WTC11 (cell line): ENCODE results near the gene TRIM46. TPM values are rescaled to one million over a fixed set of nuclear protein-coding genes. Genes with fewer than 3 reads are reported as not detected.

Experiments used
- ATAC-seq: fragments of 200-7000 bp; cut with Tn5 transposase; 2 replicates; pipeline ENCODE4 v1.10.0; 2021; ENCODE audit warnings: mild to moderate bottlenecking, moderate library complexity
- CTCF ChIA-PET: fragments of 300-600 bp; sonication (Branson Sonifier 250); formaldehyde crosslinking; loops from one replicate; lab custom pipeline; 2021; ENCODE audit warnings: antibody characterized with exemption; lab: Charles Lee
- POLR2A ChIA-PET: fragments of 350-600 bp; sonication (Branson Sonifier 250); formaldehyde crosslinking; loops from one replicate; lab custom pipeline; 2021; ENCODE audit warnings: antibody characterized with exemption; lab: Charles Lee
- DNase-seq: peaks from one replicate; pipeline ENCODE4 v3.0.0; 2021; ENCODE audit warnings: low spot score
- H3K27ac Mint-ChIP-seq: 2 replicates; pipeline ENCODE4 v1.8.0; 2021; ENCODE audit warnings: mixed read lengths
- H3K27me3 Mint-ChIP-seq: 2 replicates; pipeline ENCODE4 v1.8.0; 2021; ENCODE audit warnings: low read depth, mild to moderate bottlenecking, moderate library complexity, mixed read lengths
- H3K36me3 Mint-ChIP-seq: 2 replicates; pipeline ENCODE4 v1.8.0; 2021; ENCODE audit warnings: mixed read lengths
- H3K4me1 Mint-ChIP-seq: 2 replicates; pipeline ENCODE4 v1.8.0; 2022; ENCODE audit warnings: mixed read lengths
- H3K4me3 Mint-ChIP-seq: 2 replicates; pipeline ENCODE4 v1.8.0; 2021; ENCODE audit warnings: mild to moderate bottlenecking, moderate library complexity, mixed read lengths
- H3K9me3 Mint-ChIP-seq: 2 replicates; pipeline ENCODE4 v1.8.0; 2021; ENCODE audit warnings: mixed read lengths
- CBFB ChIP-seq: sonication (generic); formaldehyde crosslinking; IDR thresholded peaks from 2 replicates; pipeline ENCODE4 v1.8.1; 2022; ENCODE audit warnings: mild to moderate bottlenecking, low read depth, missing genetic modification reagents
- CREM ChIP-seq: sonication (generic); formaldehyde crosslinking; IDR thresholded peaks from 2 replicates; pipeline ENCODE4 v1.8.1; 2022; ENCODE audit warnings: mild to moderate bottlenecking, missing genetic modification reagents, moderate library complexity
- ETV6 ChIP-seq: sonication (generic); formaldehyde crosslinking; IDR thresholded peaks from 2 replicates; pipeline ENCODE4 v1.8.1; 2022; ENCODE audit warnings: mild to moderate bottlenecking, missing genetic modification reagents
- FOXK1 ChIP-seq: sonication (generic); formaldehyde crosslinking; IDR thresholded peaks from 2 replicates; pipeline ENCODE4 v1.8.0; 2022; ENCODE audit warnings: mild to moderate bottlenecking, moderate library complexity, missing genetic modification reagents
- KAT7 ChIP-seq: sonication (generic); formaldehyde crosslinking; IDR thresholded peaks from 2 replicates; pipeline ENCODE4 v1.8.1; 2023; ENCODE audit warnings: missing genetic modification reagents, mild to moderate bottlenecking, borderline replicate concordance
- MXD4 ChIP-seq: fragments of 250-450 bp; sonication (Bioruptor Pico); IDR thresholded peaks from 2 replicates; pipeline ENCODE4 v1.8.0; 2021; ENCODE audit warnings: mild to moderate bottlenecking, moderate library complexity, borderline replicate concordance
- NFE2L1 ChIP-seq: sonication (generic); formaldehyde crosslinking; IDR thresholded peaks from 2 replicates; pipeline ENCODE4 v1.8.1; 2023; ENCODE audit warnings: missing genetic modification reagents
- NR3C1 ChIP-seq: sonication (generic); formaldehyde crosslinking; conservative IDR thresholded peaks from 2 replicates; pipeline ENCODE4 v1.8.1; 2023; ENCODE audit warnings: low read depth, mild to moderate bottlenecking, missing genetic modification reagents
- PRRX2 ChIP-seq: fragments of 250-450 bp; sonication (Bioruptor Pico); IDR thresholded peaks from 2 replicates; pipeline ENCODE4 v1.8.0; 2021; ENCODE audit warnings: mild to moderate bottlenecking
- SOX15 ChIP-seq: fragments of 250-450 bp; sonication (Bioruptor Pico); IDR thresholded peaks from 2 replicates; pipeline ENCODE4 v1.9.0; 2021; ENCODE audit warnings: mild to moderate bottlenecking
- ZNF219 ChIP-seq: sonication (generic); formaldehyde crosslinking; IDR thresholded peaks from 2 replicates; pipeline ENCODE4 v1.8.0; 2023; ENCODE audit warnings: missing genetic modification reagents, mild to moderate bottlenecking, borderline replicate concordance
- total RNA-seq: library from RNA; stranded (reverse); gene quantifications from 3 replicates; pipeline ENCODE4 v1.2.3, GENCODE V29; 2021
- TF ChIP-seq, protein P1 (sequence below): sonication (generic); formaldehyde crosslinking; IDR thresholded peaks from 2 replicates; pipeline ENCODE4 v1.8.1; 2023; ENCODE audit warnings: mild to moderate bottlenecking, moderate library complexity, missing genetic modification reagents
- TF ChIP-seq, protein P2 (sequence below): sonication (generic); formaldehyde crosslinking; IDR thresholded peaks from 2 replicates; pipeline ENCODE4 v1.8.0; 2023; ENCODE audit warnings: missing genetic modification reagents, mild to moderate bottlenecking, borderline replicate concordance
- TF ChIP-seq, protein P3 (sequence below): sonication (generic); formaldehyde crosslinking; IDR thresholded peaks from 2 replicates; pipeline ENCODE4 v1.8.1; 2023; ENCODE audit warnings: mild to moderate bottlenecking, missing genetic modification reagents
- TF ChIP-seq, protein P4 (sequence below): sonication (generic); formaldehyde crosslinking; conservative IDR thresholded peaks from 2 replicates; pipeline ENCODE4 v1.8.1; 2023; ENCODE audit warnings: mild to moderate bottlenecking, low read depth, missing genetic modification reagents, moderate library complexity
- TF ChIP-seq, protein P5 (sequence below): sonication (generic); formaldehyde crosslinking; IDR thresholded peaks from 2 replicates; pipeline ENCODE4 v1.8.1; 2022; ENCODE audit warnings: missing genetic modification reagents, borderline replicate concordance
- TF ChIP-seq, protein P6 (sequence below): sonication (generic); formaldehyde crosslinking; IDR thresholded peaks from 2 replicates; pipeline ENCODE4 v1.8.1; 2023; ENCODE audit warnings: mild to moderate bottlenecking, missing genetic modification reagents, moderate library complexity
- TF ChIP-seq, protein P7 (sequence below): sonication (generic); formaldehyde crosslinking; IDR thresholded peaks from 2 replicates; pipeline ENCODE4 v1.8.1; 2022; ENCODE audit warnings: mild to moderate bottlenecking, missing genetic modification reagents, moderate library complexity, borderline replicate concordance

Gene TRIM46
- total RNA-seq, 1 experiment from 2014 or later: 22.1 TPM

DNA sequence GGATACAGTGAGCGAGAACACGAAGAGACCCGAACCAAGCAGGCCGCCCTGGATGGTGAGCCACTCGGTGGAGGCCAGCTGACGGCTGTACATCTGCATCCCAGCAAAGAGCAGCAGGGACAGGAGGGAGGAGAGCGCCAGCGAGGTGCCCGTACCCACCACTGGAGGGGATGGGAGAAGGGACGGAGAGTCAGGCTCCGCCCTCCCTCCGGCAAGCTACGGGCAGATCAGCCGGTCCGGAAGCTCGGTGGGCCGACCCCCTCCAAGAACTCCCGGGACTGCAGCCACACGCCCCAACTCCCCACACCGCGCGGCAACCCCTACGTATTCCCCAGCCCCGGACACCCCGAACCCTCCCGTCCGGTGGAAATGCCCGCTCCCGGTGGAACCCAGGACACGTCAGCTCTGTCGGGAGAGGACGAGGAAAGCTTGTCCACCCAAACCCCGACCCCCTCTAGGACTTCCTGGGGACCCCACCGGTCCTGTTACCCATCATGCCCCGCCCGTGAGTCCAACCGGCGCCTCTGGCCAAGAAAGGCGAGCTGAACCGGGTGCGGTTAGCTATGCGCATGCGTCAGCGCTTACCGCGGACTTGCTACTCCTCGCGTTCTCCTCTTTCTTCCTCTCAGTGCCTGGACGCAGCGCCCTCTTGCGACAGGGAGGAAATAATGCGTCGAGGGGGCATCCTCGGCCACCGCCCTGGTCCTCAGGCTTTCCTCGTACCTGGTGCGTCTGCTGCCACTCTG is 744 bp upstream of the TRIM46 start, which contains the start of gene KRTCAP2 (continued):
- TF ChIP-seq, protein P1, sequence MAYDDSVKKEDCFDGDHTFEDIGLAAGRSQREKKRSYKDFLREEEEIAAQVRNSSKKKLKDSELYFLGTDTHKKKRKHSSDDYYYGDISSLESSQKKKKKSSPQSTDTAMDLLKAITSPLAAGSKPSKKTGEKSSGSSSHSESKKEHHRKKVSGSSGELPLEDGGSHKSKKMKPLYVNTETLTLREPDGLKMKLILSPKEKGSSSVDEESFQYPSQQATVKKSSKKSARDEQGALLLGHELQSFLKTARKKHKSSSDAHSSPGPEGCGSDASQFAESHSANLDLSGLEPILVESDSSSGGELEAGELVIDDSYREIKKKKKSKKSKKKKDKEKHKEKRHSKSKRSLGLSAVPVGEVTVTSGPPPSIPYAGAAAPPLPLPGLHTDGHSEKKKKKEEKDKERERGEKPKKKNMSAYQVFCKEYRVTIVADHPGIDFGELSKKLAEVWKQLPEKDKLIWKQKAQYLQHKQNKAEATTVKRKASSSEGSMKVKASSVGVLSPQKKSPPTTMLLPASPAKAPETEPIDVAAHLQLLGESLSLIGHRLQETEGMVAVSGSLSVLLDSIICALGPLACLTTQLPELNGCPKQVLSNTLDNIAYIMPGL: peak; percentile 53; the same call in 1 of the 2 replicates
- TF ChIP-seq, protein P2, sequence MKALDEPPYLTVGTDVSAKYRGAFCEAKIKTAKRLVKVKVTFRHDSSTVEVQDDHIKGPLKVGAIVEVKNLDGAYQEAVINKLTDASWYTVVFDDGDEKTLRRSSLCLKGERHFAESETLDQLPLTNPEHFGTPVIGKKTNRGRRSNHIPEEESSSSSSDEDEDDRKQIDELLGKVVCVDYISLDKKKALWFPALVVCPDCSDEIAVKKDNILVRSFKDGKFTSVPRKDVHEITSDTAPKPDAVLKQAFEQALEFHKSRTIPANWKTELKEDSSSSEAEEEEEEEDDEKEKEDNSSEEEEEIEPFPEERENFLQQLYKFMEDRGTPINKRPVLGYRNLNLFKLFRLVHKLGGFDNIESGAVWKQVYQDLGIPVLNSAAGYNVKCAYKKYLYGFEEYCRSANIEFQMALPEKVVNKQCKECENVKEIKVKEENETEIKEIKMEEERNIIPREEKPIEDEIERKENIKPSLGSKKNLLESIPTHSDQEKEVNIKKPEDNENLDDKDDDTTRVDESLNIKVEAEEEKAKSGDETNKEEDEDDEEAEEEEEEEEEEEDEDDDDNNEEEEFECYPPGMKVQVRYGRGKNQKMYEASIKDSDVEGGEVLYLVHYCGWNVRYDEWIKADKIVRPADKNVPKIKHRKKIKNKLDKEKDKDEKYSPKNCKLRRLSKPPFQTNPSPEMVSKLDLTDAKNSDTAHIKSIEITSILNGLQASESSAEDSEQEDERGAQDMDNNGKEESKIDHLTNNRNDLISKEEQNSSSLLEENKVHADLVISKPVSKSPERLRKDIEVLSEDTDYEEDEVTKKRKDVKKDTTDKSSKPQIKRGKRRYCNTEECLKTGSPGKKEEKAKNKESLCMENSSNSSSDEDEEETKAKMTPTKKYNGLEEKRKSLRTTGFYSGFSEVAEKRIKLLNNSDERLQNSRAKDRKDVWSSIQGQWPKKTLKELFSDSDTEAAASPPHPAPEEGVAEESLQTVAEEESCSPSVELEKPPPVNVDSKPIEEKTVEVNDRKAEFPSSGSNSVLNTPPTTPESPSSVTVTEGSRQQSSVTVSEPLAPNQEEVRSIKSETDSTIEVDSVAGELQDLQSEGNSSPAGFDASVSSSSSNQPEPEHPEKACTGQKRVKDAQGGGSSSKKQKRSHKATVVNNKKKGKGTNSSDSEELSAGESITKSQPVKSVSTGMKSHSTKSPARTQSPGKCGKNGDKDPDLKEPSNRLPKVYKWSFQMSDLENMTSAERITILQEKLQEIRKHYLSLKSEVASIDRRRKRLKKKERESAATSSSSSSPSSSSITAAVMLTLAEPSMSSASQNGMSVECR: 0 out of 2 replicates have a peak, but pooled peaks have one; percentile 45
- TF ChIP-seq FOXK1 (CRISPR knock-in tag) (peak; percentile 63), NR3C1 (CRISPR knock-in tag) (no peak), KAT7 (CRISPR knock-in tag) (0 out of 2 replicates have a peak, but pooled peaks have one; percentile 60)
- TF ChIP-seq, protein P3, sequence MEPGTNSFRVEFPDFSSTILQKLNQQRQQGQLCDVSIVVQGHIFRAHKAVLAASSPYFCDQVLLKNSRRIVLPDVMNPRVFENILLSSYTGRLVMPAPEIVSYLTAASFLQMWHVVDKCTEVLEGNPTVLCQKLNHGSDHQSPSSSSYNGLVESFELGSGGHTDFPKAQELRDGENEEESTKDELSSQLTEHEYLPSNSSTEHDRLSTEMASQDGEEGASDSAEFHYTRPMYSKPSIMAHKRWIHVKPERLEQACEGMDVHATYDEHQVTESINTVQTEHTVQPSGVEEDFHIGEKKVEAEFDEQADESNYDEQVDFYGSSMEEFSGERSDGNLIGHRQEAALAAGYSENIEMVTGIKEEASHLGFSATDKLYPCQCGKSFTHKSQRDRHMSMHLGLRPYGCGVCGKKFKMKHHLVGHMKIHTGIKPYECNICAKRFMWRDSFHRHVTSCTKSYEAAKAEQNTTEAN (CRISPR knock-in tag): no peak
- TF ChIP-seq, protein P4, sequence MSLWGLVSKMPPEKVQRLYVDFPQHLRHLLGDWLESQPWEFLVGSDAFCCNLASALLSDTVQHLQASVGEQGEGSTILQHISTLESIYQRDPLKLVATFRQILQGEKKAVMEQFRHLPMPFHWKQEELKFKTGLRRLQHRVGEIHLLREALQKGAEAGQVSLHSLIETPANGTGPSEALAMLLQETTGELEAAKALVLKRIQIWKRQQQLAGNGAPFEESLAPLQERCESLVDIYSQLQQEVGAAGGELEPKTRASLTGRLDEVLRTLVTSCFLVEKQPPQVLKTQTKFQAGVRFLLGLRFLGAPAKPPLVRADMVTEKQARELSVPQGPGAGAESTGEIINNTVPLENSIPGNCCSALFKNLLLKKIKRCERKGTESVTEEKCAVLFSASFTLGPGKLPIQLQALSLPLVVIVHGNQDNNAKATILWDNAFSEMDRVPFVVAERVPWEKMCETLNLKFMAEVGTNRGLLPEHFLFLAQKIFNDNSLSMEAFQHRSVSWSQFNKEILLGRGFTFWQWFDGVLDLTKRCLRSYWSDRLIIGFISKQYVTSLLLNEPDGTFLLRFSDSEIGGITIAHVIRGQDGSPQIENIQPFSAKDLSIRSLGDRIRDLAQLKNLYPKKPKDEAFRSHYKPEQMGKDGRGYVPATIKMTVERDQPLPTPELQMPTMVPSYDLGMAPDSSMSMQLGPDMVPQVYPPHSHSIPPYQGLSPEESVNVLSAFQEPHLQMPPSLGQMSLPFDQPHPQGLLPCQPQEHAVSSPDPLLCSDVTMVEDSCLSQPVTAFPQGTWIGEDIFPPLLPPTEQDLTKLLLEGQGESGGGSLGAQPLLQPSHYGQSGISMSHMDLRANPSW (CRISPR knock-in tag): no peak

DNA sequence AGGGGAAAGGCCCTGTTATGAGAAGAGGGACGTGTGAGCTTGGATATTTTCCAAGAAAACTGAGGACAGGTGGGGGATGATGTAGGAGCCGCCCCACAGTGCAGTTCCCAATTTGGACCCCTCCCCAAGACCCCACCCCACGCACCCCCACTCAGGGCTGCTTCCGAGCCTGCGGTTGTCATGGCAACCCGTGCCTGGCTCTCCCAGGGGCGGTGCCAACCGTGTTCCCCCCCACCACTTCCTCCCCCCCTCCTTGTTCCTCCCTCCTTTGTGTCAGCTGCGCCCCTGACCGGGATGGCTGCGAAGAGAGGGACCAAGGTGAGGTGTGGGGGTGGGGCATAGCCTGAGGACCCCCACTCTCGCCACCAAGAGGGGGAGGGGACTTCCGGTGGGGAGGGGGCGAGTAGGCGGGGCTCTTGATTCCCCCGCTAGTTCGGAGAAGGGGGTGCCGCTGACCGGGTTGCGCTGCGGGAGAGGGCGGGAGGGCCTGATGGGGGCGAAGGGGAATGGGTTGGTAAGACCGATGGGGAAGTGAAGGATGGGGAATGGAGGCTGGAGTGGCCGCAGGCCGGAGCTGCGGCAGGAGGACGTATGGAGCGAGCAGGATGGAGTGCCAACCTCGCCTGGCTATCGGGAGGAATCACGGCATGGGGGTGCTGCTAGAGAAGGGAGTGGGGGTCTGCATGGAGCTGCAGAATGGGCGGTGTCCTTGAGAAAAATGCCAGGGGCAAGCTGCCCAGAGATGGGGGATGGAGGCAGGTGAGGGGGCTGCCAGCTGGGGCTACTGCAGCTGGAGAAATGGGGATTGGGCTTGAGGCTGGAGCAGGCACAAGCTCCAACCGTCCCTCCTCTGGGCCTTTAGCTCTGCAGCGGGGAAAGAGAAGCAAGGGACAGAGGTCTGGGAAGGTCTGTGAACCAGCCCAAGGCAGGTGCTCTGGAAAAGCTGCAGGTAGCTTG is 953 bp downstream of the TRIM46 start:
- Mint-ChIP-seq H3K36me3 (peaks cover 32% of the 10 kb centered on the region), H3K4me1 (peaks cover 29% of the 10 kb centered on the region), H3K27me3 (no peaks in the 10 kb centered on the region), H3K27ac (peak overlapping the region; percentile 89), H3K4me3 (peak overlapping the region; percentile 94), H3K9me3 (no peaks in the 10 kb centered on the region)
- peak; percentile 20 for ATAC-seq
- CTCF ChIA-PET: interaction anchor here (0.7 to 12.2 kb wide), 31 partner anchors 8 to 1003 kb away, joined by 3 to 605 read pairs (median 13); partner anchors contain the start of genes ADAM15, DPM3, EFNA1 and EFNA3
- DNase-seq: peak; percentile 75
- POLR2A ChIA-PET: interaction anchor here (0.5 to 5.2 kb wide), 6 partner anchors 20 to 46 kb away, joined by 3 to 83 read pairs (median 4); no protein-coding TSS in a partner anchor
- no peak for TF ChIP-seq MXD4 (CRISPR knock-in tag)
- no peak for TF ChIP-seq ETV6 (CRISPR knock-in tag)
- no peak for TF ChIP-seq ZNF219 (CRISPR knock-in tag)
- no peak; the same call in 1 of the 2 replicates for TF ChIP-seq CREM
- TF ChIP-seq, protein P5, sequence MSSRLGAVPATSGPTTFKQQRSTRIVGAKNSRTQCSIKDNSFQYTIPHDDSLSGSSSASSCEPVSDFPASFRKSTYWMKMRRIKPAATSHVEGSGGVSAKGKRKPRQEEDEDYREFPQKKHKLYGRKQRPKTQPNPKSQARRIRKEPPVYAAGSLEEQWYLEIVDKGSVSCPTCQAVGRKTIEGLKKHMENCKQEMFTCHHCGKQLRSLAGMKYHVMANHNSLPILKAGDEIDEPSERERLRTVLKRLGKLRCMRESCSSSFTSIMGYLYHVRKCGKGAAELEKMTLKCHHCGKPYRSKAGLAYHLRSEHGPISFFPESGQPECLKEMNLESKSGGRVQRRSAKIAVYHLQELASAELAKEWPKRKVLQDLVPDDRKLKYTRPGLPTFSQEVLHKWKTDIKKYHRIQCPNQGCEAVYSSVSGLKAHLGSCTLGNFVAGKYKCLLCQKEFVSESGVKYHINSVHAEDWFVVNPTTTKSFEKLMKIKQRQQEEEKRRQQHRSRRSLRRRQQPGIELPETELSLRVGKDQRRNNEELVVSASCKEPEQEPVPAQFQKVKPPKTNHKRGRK: no peak
- no peak for TF ChIP-seq CBFB
- TF ChIP-seq SOX15 (CRISPR knock-in tag): no peak
- no peak for TF ChIP-seq PRRX2 (CRISPR knock-in tag)
- TF ChIP-seq, protein P6, sequence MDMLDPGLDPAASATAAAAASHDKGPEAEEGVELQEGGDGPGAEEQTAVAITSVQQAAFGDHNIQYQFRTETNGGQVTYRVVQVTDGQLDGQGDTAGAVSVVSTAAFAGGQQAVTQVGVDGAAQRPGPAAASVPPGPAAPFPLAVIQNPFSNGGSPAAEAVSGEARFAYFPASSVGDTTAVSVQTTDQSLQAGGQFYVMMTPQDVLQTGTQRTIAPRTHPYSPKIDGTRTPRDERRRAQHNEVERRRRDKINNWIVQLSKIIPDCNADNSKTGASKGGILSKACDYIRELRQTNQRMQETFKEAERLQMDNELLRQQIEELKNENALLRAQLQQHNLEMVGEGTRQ: no peak
- TF ChIP-seq, protein P7, sequence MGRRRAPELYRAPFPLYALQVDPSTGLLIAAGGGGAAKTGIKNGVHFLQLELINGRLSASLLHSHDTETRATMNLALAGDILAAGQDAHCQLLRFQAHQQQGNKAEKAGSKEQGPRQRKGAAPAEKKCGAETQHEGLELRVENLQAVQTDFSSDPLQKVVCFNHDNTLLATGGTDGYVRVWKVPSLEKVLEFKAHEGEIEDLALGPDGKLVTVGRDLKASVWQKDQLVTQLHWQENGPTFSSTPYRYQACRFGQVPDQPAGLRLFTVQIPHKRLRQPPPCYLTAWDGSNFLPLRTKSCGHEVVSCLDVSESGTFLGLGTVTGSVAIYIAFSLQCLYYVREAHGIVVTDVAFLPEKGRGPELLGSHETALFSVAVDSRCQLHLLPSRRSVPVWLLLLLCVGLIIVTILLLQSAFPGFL (CRISPR knock-in tag): no peak
- TF ChIP-seq NFE2L1 (CRISPR knock-in tag): no peak
